Measurements from ENCODE around the gene CFAP126.
A peak's percentile ranks its signal among the peaks of the same experiment; 100 is the strongest.
"Not testable (repeated sequence)": the region's sequence is repeated elsewhere in the genome, so short reads cannot be mapped to it uniquely, and the experiment has no call there.

The CFAP126 gene

DNA sequence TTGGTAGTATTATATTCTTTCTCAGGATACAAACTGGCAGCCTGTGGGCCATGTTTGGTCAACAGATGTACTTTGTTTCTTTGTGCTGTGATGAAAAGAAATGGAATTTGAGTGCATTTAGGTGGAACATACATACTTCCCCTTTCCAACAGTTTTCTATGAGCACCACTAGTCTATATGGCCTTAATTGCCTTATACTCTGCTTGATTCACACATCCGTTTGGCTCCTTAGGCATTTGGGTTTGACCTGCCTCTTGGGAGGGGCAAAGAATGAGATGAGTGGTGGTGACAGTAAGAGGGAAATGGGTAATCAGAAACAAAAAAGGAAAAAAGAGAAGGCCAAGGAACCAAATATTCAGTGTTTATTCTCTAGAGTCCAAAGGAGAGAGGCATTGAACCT lies 17.0 kb downstream of the CFAP126 start:
- DNase-seq (ENCODE audit: insufficient read length, low spot score) (no peak), FAIRE-seq (no peak)
- TF ChIP-seq POLR2A (IDR thresholded peaks at IDR 0.05; ENCODE audit: low read depth, low read length) = no peak

DNA sequence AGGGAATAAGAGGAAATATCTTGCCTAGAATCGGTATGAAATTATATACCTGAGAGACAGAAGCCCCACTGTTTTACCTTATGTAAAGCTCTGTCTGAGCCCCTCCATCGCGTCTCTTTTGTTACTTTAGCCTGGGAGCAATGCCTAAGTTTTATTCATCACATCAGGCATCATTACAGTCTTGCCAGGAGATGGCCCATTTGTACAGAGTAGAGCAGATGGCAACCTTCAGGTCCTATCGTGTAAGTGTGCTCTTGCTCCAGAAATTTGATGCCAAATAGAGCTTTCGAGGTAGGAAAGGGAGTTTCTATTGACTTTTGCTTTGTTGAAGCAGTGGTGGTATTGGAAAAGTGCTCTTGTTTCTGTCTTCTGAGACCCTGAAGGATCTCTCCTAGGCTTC lies 24.9 kb downstream of the CFAP126 start:
- FAIRE-seq (no peak), DNase-seq (ENCODE audit: insufficient read length, low spot score) (no peak)
- TF ChIP-seq POLR2A (IDR thresholded peaks at IDR 0.05; ENCODE audit: low read depth, low read length) = no peak

DNA sequence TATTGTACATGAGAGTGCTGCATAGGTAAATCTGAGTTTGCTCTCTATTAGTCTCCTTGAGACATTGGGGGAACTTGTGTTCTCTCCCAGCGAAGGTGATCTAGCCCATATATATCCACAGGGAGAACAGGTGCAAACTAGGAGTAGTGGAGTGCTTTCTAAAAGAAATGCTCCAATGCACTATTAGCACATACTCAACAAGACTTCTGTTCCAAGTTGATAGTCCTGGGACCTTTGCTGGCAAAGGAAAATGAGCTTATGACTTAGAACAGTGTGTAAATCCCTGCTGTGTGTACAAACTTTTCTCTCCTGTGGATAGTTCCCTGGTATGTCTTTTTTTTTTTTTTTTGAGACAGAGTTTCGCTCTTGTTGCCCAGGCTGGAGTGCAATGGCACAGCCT lies 25.5 kb downstream of the CFAP126 start:
- FAIRE-seq = no peak
- no peak for TF ChIP-seq POLR2A (IDR thresholded peaks at IDR 0.05; ENCODE audit: low read depth, low read length)

DNA sequence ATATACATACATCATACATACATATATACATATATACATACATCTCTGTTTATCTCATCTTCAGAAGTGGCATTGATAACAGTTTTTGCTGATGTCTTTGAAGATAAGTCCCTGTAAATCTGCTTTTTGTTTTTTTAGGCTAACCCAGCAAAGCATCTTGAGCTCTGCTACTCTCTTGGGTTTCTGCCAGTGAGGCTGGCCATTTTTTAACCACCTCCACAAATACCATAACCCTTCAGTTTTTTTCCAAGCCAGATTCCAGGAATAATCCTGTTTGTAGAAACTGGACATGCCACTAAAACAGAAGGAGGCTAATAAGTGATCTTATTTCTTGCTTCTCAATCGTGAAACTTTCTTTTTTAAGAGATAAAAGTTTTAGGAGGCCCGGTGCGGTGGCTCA lies 31.9 kb downstream of the CFAP126 start:
- DNase-seq (ENCODE audit: insufficient read length, low spot score) (no peak), FAIRE-seq (no peak)
- no peak for TF ChIP-seq POLR2A (IDR thresholded peaks at IDR 0.05; ENCODE audit: low read depth, low read length)

More for the DNA sequence above, 25.5 kb downstream of the CFAP126 start:
- DNase-seq (ENCODE audit: insufficient read length, low spot score) = no peak

DNA sequence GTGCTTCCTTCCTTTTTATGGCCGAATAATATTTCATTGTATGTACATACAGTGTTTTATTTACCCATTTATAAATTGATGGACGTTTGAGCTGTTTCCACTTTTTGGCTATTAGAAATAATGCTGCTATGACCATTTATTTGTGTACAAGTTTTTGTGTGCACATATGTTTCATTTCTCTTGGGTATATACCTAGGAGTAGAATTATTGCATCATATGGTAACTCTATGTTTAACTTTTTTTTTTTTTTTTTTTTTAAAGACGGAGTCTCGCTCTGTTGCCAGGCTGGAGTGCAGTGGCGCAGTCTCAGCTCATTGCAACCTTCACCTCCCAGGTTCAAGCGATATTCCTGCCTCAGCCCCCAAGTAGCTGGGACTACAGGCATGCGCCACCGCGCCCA lies 34.5 kb downstream of the CFAP126 start:
- TF ChIP-seq POLR2A (IDR thresholded peaks at IDR 0.05; ENCODE audit: low read depth, low read length) = no peak
- DNase-seq (ENCODE audit: insufficient read length, low spot score) = no peak
- FAIRE-seq = no peak

DNA sequence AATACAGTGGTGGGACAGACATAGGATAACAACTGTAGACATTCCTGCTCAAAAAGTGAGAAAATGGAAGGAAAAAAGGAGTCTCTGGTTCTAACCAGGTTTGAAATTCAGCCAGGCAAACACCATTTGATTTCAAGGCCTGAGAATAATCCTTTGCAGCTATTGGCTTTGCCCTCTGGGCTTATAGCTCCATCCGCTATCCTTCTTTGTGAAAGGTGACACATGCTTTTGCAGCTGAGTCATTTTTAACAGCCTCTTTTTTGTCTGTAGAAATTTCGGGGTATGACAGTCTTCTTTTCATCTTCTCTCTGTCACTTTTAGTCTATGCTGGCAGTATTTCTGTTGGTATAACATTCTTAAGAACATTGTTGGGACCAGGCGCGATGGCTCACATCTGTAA lies 37.3 kb downstream of the CFAP126 start:
- DNase-seq (ENCODE audit: insufficient read length, low spot score) = peak; percentile 28
- FAIRE-seq = no peak
- no peak for TF ChIP-seq POLR2A (IDR thresholded peaks at IDR 0.05; ENCODE audit: low read depth, low read length)

DNA sequence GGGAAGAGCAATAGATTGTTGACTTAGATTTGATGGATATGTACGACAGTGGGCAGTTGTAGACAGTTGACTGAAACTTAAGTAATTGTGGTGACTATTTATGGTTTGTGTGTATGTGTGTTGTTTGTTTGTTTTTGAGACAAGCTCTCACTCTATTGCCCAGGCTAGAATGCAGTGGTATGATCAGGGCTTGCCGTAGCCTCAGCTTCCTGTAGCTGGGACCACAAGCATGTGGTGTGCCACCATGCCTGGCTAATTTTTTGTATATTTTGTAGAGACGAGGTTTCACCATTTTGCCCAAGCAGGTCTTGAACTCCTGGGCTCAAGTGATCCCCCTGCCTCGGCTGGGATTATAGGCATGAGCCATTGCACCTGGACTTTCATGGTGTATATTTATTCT lies 43.7 kb downstream of the CFAP126 start:
- no peak for FAIRE-seq
- DNase-seq (ENCODE audit: insufficient read length, low spot score) = no peak
- no peak for TF ChIP-seq POLR2A (IDR thresholded peaks at IDR 0.05; ENCODE audit: low read depth, low read length)

DNA sequence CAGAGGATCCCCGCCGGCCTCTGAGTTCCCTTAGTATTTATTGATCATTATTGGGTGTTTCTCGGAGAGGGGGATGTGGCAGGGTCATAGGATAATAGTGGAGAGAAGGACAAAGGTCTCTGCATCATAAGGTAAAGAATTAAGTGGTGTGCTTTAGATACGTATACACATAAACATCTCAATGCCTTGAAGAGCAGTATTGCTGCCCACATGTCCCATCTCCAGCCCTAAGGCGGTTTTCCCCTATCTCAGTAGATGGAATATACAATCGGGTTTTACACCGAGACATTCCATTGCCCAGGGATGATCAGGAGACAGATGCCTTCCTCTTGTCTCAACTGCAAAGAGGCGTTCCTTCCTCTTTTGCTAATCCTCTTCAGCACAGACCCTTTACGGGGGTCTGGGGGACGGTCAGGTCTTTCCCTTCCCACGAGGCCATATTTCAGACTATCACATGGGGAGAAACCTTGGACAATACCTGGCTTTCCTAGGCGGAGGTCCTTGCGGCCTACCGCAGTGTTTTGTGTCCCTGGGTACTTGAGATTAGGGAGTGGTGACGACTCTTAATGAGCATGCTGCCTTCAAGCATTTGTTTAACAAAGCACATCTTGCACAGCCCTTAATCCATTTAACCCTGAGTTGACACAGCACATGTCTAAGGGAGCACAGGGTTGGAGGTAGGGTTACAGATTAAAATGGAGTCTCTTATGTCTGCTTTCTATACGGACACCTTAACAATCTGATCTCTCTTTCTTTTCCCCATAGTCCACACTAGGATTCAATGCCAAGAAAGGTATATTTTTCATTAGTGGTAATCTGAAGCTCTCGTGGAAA lies 51.6 kb downstream of the CFAP126 start:
- DNase-seq (ENCODE audit: insufficient read length, low spot score); FAIRE-seq: not testable (repeated sequence)

Data from H54 (cell line).